Measurements from ENCODE around the gene ANKRD42. TPM values are rescaled to one million over a fixed set of nuclear protein-coding genes. Genes with fewer than 3 reads are reported as not detected.
A peak's percentile ranks its signal among the peaks of the same experiment; 100 is the strongest.

The ANKRD42 gene
- total RNA-seq, 3 donors from 2014 or later (not counting 1 experiment from before 2014, with no cell fraction given), result 10.4 to 13.3 (median 11.6) TPM

GRCh38 chr11:83223457-83223856, 29.9 kb downstream of the ANKRD42 start:
- no peaks in the 10 kb centered on the region for H3K27me3 ChIP-seq (ENCODE audit: control insufficient read depth, insufficient read depth, low read length)
- WGBS (ENCODE audit: insufficient coverage), result 94% methylated on average over 2 of the region's 2 CpGs
- Mint-ChIP-seq H3K4me3 (no peak overlapping the region), H3K9me3 (no peaks in the 10 kb centered on the region), H3K27me3 (ENCODE audit: low read depth in 2 of 2) (no peaks in the 10 kb centered on the region), H3K27ac (no peak overlapping the region), H3K36me3 (no peaks in the 10 kb centered on the region), H3K4me1 (no peaks in the 10 kb centered on the region)
- H3K27ac ChIP-seq (ENCODE audit: low read length), result no peak overlapping the region
- no peaks in the 10 kb centered on the region for H3K36me3 ChIP-seq (ENCODE audit: control insufficient read depth, insufficient read depth, low read length)
- DNase-seq (no peak), ATAC-seq (no peak)
- no peak overlapping the region for H3K4me3 ChIP-seq (ENCODE audit: low read length)
- H3K9me3 ChIP-seq (ENCODE audit: control insufficient read depth, insufficient read depth, low read length), result no peaks in the 10 kb centered on the region
- intact Hi-C loops (cut with micrococcal nuclease), result no loop called here
- TF ChIP-seq, protein P1, sequence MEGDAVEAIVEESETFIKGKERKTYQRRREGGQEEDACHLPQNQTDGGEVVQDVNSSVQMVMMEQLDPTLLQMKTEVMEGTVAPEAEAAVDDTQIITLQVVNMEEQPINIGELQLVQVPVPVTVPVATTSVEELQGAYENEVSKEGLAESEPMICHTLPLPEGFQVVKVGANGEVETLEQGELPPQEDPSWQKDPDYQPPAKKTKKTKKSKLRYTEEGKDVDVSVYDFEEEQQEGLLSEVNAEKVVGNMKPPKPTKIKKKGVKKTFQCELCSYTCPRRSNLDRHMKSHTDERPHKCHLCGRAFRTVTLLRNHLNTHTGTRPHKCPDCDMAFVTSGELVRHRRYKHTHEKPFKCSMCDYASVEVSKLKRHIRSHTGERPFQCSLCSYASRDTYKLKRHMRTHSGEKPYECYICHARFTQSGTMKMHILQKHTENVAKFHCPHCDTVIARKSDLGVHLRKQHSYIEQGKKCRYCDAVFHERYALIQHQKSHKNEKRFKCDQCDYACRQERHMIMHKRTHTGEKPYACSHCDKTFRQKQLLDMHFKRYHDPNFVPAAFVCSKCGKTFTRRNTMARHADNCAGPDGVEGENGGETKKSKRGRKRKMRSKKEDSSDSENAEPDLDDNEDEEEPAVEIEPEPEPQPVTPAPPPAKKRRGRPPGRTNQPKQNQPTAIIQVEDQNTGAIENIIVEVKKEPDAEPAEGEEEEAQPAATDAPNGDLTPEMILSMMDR (IDR thresholded peaks at IDR 0.05), result no peak
- no peaks in the 10 kb centered on the region for H3K4me1 ChIP-seq (ENCODE audit: control insufficient read depth, insufficient read depth, low read length)

- Histone ChIP-seq H3K27ac (ENCODE audit: low read length) (no peak overlapping the region), H3K4me3 (ENCODE audit: low read length) (no peak overlapping the region), H3K4me1 (ENCODE audit: control insufficient read depth, insufficient read depth, low read length) (no peaks in the 10 kb centered on the region), H3K27me3 (ENCODE audit: control insufficient read depth, insufficient read depth, low read length) (no peaks in the 10 kb centered on the region), H3K36me3 (ENCODE audit: control insufficient read depth, insufficient read depth, low read length) (no peaks in the 10 kb centered on the region), H3K9me3 (ENCODE audit: control insufficient read depth, insufficient read depth, low read length) (no peaks in the 10 kb centered on the region)
- ATAC-seq (no peak), DNase-seq (no peak)
- no peak overlapping the region for H3K4me3 Mint-ChIP-seq
- TF ChIP-seq, protein P1 (IDR thresholded peaks at IDR 0.05), result no peak
- H3K9me3 Mint-ChIP-seq, result no peaks in the 10 kb centered on the region
- intact Hi-C loops (cut with micrococcal nuclease), result no loop called here
- H3K27ac Mint-ChIP-seq, result no peak overlapping the region
- no peaks in the 10 kb centered on the region for H3K4me1 Mint-ChIP-seq
- H3K27me3 Mint-ChIP-seq (ENCODE audit: low read depth in 2 of 2), result peaks cover 0 to 2% of the 10 kb centered on the region in 2 donors
- no peaks in the 10 kb centered on the region for H3K36me3 Mint-ChIP-seq
- WGBS (ENCODE audit: insufficient coverage), result no CpG with 5 or more reads among the region's 1 CpG
These were observed 42.3 kb downstream of the ANKRD42 start for GRCh38 chr11:83235825-83236224.

DNA sequence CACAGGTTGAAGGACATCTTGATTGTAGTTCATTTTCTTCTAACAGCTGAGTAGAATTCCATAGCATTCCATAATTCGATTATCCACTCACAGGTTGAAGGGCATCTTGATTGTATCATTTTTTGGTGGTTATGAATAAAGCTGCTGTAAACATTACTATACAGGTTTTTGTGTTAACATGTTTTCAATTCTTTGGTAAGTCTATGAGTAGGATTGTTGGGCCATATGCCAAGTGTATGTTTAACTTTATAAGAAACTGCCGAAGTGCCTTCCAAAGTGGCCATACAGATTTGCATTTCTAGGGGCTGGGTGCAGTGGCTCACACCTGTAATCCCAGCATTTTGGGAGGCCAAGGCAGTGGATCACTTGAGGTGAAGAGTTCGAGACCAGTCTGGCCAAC, 44.6 kb downstream of the ANKRD42 start:
- TF ChIP-seq, protein P1 (IDR thresholded peaks at IDR 0.05), result no peak
- no peaks in the 10 kb centered on the region for H3K9me3 ChIP-seq (ENCODE audit: control insufficient read depth, insufficient read depth, low read length)
- no peak for DNase-seq
- Mint-ChIP-seq H3K9me3 (no peaks in the 10 kb centered on the region), H3K4me1 (no peaks in the 10 kb centered on the region), H3K27me3 (ENCODE audit: low read depth in 2 of 2) (peaks cover 0 to 2% of the 10 kb centered on the region in 2 donors), H3K4me3 (no peak overlapping the region), H3K27ac (no peak overlapping the region), H3K36me3 (no peaks in the 10 kb centered on the region)
- 77% methylated on average over 2 of the region's 3 CpGs for WGBS (ENCODE audit: insufficient coverage)
- intact Hi-C loops (cut with micrococcal nuclease), result no loop called here
- no peaks in the 10 kb centered on the region for H3K4me1 ChIP-seq (ENCODE audit: control insufficient read depth, insufficient read depth, low read length)
- no peaks in the 10 kb centered on the region for H3K36me3 ChIP-seq (ENCODE audit: control insufficient read depth, insufficient read depth, low read length)
- no peaks in the 10 kb centered on the region for H3K27me3 ChIP-seq (ENCODE audit: control insufficient read depth, insufficient read depth, low read length)
- ATAC-seq, result no peak
- no peak overlapping the region for H3K4me3 ChIP-seq (ENCODE audit: low read length)
- H3K27ac ChIP-seq (ENCODE audit: low read length), result no peak overlapping the region

- intact Hi-C loops (cut with micrococcal nuclease), result no loop called here
- TF ChIP-seq, protein P1 (IDR thresholded peaks at IDR 0.05), result no peak
- Histone ChIP-seq H3K27ac (ENCODE audit: low read length) (no peak overlapping the region), H3K4me3 (ENCODE audit: low read length) (no peak overlapping the region), H3K9me3 (ENCODE audit: control insufficient read depth, insufficient read depth, low read length) (no peaks in the 10 kb centered on the region), H3K36me3 (ENCODE audit: control insufficient read depth, insufficient read depth, low read length) (no peaks in the 10 kb centered on the region), H3K4me1 (ENCODE audit: control insufficient read depth, insufficient read depth, low read length) (no peaks in the 10 kb centered on the region), H3K27me3 (ENCODE audit: control insufficient read depth, insufficient read depth, low read length) (no peaks in the 10 kb centered on the region)
- no peaks in the 10 kb centered on the region for H3K27me3 Mint-ChIP-seq (ENCODE audit: low read depth in 2 of 2)
- no peak overlapping the region for H3K4me3 Mint-ChIP-seq
- ATAC-seq (peak in 1 of 3 donors; percentile 50), DNase-seq (peak in 1 of 2 donors; percentile 25)
- H3K27ac Mint-ChIP-seq, result no peak overlapping the region
- 60% methylated on average over 4 of the region's 5 CpGs for WGBS (ENCODE audit: insufficient coverage)
- H3K9me3 Mint-ChIP-seq, result no peaks in the 10 kb centered on the region
- H3K36me3 Mint-ChIP-seq, result no peaks in the 10 kb centered on the region
- no peaks in the 10 kb centered on the region for H3K4me1 Mint-ChIP-seq
These were observed 47.9 kb downstream of the ANKRD42 start for GRCh38 chr11:83241291-83241946.

Data from natural killer cell (primary cell).